WI38 (cell line): ENCODE data around the gene OR13C5.
"Not testable (repeated sequence)": the region's sequence is repeated elsewhere in the genome, so short reads cannot be mapped to it uniquely, and the experiment has no call there.

Experiments used
- H3K4me3 ChIP-seq: 2 replicates; pipeline ENCODE4 v1.5.1; 2011; ENCODE audit warnings: low read depth, mild to moderate bottlenecking, control low read depth, low read length
- TF ChIP-seq, protein P1 (sequence below): IDR thresholded peaks from 2 replicates; pipeline ENCODE4 v1.5.1; 2012; ENCODE audit warnings: low read depth, mild to moderate bottlenecking, control low read depth, low read length

Gene OR13C5

DNA sequence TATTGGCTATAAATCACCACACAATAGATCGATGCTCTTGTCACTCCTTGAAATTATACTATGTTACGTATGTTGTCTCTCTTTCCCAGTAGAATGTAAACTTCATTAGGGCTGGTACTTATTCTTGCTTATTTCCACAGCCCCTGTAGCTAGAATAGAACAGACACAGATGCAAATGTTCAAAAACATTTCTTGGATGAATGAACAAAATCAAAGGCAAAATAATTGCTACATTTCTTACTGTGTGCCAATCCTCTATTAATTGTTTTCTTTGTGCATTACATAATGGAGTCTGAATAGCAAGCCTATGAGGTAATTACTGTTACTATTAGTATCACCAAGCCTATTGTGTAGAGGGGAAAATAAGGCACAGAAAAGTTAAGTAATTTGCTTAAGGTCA, 6.9 kb upstream of the OR13C5 start:
- no peak overlapping the region for H3K4me3 ChIP-seq
- TF ChIP-seq, protein P1, sequence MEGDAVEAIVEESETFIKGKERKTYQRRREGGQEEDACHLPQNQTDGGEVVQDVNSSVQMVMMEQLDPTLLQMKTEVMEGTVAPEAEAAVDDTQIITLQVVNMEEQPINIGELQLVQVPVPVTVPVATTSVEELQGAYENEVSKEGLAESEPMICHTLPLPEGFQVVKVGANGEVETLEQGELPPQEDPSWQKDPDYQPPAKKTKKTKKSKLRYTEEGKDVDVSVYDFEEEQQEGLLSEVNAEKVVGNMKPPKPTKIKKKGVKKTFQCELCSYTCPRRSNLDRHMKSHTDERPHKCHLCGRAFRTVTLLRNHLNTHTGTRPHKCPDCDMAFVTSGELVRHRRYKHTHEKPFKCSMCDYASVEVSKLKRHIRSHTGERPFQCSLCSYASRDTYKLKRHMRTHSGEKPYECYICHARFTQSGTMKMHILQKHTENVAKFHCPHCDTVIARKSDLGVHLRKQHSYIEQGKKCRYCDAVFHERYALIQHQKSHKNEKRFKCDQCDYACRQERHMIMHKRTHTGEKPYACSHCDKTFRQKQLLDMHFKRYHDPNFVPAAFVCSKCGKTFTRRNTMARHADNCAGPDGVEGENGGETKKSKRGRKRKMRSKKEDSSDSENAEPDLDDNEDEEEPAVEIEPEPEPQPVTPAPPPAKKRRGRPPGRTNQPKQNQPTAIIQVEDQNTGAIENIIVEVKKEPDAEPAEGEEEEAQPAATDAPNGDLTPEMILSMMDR, result no peak

GRCh38 chr9:104605527-104605926, 6.3 kb upstream of the OR13C5 start, which contains the start of gene OR13C2:
Gene OR13C2 (minus strand): TSS chr9:104605627. CDS start chr9:104605627, 0 bp downstream.
- not testable (repeated sequence) for H3K4me3 ChIP-seq

DNA sequence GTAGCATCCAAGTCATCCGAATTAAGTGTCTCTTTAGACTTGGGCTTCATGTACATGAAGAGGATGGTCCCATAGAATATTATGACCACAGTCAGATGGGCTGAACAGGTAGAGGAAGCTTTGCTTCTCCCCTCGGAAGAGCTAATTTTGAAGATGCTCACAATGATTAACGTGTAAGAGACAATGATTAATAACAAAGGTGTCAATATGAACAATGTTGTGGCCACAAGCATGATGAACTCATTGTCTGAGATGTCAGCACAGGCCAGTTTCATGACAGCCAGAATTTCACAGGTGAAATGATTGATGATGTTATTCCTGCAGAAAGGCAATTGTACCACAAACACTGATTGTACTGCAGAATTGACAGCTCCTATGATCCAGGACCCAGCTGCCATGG, 5.6 kb upstream of the OR13C5 start:
- TF ChIP-seq, protein P1, result no peak
- no peak overlapping the region for H3K4me3 ChIP-seq

DNA sequence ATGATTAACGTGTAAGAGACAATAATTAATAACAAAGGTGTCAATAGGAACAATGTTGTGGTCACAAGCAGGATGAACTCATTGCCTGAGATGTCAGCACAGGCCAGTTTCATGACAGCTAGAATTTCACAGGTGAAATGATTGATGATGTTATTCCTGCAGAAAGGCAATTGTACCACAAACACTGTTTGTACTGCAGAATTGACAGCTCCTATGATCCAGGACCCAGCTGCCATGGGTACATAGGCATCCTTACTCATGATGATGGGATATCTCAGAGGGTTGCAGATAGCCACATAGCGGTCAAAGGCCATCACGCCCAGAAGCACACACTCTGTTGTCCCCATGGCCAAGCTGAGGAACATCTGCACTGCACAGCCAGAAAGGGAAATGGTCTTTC, 464 bp downstream of the OR13C5 start:
- not testable (repeated sequence) for H3K4me3 ChIP-seq

DNA sequence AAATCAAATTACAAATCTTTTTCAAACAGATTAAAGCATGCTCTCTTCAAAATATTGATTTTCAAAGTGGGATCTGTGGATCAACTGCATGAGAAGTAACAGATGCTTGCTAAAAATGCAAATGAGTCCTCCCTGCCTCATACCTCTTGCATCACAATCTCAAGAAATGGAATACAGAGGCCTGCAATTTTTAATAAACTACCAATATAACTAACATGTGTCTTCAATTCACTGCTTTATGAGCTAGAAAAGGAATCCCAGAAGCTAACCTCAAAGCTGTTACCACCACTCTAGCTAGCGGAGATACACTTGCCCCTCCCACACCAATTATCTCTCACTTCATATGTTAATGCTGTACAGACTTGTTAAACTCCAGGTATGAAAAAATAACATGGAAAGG, 9.6 kb downstream of the OR13C5 start:
- H3K4me3 ChIP-seq, result no peak overlapping the region
- TF ChIP-seq, protein P1, result no peak

- H3K4me3 ChIP-seq, result no peak overlapping the region
- TF ChIP-seq, protein P1, result no peak
These were observed 12.6 kb downstream of the OR13C5 start for GRCh38 chr9:104586496-104587180.

DNA sequence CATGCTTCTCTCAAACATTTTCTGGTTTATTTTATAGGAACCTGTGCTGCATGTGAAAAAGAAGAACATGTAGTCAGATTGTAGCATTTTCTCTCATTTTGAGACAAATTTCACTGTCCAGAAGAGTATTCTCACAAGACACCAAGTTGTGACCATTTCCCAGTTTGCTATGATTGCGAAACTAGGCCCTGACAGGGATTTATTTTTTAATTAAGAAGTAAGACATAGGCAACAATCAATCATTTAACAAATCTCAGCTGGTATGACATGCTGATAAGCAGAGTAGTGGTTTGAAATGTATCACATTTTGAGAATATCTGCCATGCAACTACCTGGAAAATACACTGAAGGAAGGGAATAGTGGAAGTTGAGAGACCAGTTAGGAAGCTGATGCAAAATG, 18.7 kb downstream of the OR13C5 start:
- no peak overlapping the region for H3K4me3 ChIP-seq
- TF ChIP-seq, protein P1, result no peak

GRCh38 chr9:104577263-104577662, 21.9 kb downstream of the OR13C5 start:
- TF ChIP-seq, protein P1, result no peak
- no peak overlapping the region for H3K4me3 ChIP-seq
